Activated CD8-positive, alpha-beta T cell treated with anti-CD3 and anti-CD28 coated beads, Interleukin-2, amount 10 ng/mL, durations not matched to agents 7 days and 5 days (primary cell): ENCODE data around the gene MCF2L. TPM values are rescaled to one million over a fixed set of nuclear protein-coding genes. Genes with fewer than 3 reads are reported as not detected.

Source experiments
- ATAC-seq: fragments of 150-1000 bp; cut with Tn5 transposase; one replicate; pipeline ENCODE4 v1.10.0; 2021; ENCODE audit warnings: moderate library complexity
- CTCF ChIA-PET: fragments of 350-600 bp; sonication (Branson Sonifier 250); formaldehyde crosslinking; loops from one replicate; lab custom pipeline; 2021; ENCODE audit warnings: antibody characterized with exemption; lab: Charles Lee
- POLR2A ChIA-PET: fragments of 350-600 bp; sonication (Branson Sonifier 250); formaldehyde crosslinking; loops from one replicate; lab custom pipeline; 2021; ENCODE audit warnings: antibody characterized with exemption; lab: Charles Lee
- DNase-seq: peaks from one replicate; pipeline ENCODE4 v3.0.0-alpha.2; 2020
- H3K27ac Mint-ChIP-seq: one replicate; pipeline ENCODE4 v1.8.0; 2021; ENCODE audit warnings: mild to moderate bottlenecking, mixed read lengths
- H3K27me3 Mint-ChIP-seq: one replicate; pipeline ENCODE4 v1.8.0; 2021; ENCODE audit warnings: low read depth, mixed read lengths
- H3K36me3 Mint-ChIP-seq: one replicate; pipeline ENCODE4 v1.8.0; 2021; ENCODE audit warnings: low read depth, mixed read lengths
- H3K4me1 Mint-ChIP-seq: one replicate; pipeline ENCODE4 v1.8.0; 2021; ENCODE audit warnings: low read depth, mixed read lengths
- H3K4me3 Mint-ChIP-seq: one replicate; pipeline ENCODE4 v1.8.0; 2021; ENCODE audit warnings: mild to moderate bottlenecking, mixed read lengths
- H3K9me3 Mint-ChIP-seq: one replicate; pipeline ENCODE4 v1.8.0; 2022; ENCODE audit warnings: mixed read lengths; ENCODE audit not compliant: insufficient read depth
- total RNA-seq, 2 experiments: library from RNA; stranded (reverse); gene quantifications; one replicate each; pipeline ENCODE4 v1.2.3, GENCODE V29; 2021

MCF2L gene
- total RNA-seq, 2 experiments from 2014 or later = 0.76 to 1.0 TPM

DNA sequence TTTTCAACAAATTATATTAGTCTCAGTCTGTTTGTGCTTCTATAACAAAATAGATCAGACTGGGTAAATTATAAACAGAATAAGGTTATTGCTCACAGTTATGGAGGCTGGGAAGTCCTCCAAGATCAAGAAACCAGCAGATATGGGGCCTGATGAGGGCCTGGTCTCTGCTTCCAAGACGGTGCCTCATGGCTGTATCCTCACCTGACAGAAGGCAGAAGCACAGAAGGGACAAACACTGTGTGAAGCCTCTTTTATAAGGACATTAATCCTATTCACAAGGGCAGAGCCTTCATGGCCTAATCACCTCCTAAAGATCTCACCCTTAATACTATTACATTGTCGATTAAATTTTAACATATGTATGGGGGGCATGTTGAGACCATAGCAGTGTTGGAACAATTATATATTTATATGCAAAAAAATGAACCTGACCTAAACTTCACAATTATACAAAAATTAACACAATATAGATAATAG lies 166.3 kb downstream of the MCF2L start:
- H3K4me1 Mint-ChIP-seq = no peaks in the 10 kb centered on the region
- ATAC-seq (no peak), DNase-seq (no peak)
- H3K4me3 Mint-ChIP-seq = no peak overlapping the region
- H3K27ac Mint-ChIP-seq = no peak overlapping the region
- H3K36me3 Mint-ChIP-seq = no peaks in the 10 kb centered on the region
- peaks cover 38% of the 10 kb centered on the region for H3K27me3 Mint-ChIP-seq
- ChIA-PET CTCF (interaction anchor here (0.7 kb wide), 1 partner anchor 660 kb away, joined by 3 read pairs; no protein-coding TSS in a partner anchor), POLR2A (interaction anchor here (0.6 kb wide), 1 partner anchor 12 kb away, joined by 3 read pairs; no protein-coding TSS in a partner anchor)
- H3K9me3 Mint-ChIP-seq = no peaks in the 10 kb centered on the region

DNA sequence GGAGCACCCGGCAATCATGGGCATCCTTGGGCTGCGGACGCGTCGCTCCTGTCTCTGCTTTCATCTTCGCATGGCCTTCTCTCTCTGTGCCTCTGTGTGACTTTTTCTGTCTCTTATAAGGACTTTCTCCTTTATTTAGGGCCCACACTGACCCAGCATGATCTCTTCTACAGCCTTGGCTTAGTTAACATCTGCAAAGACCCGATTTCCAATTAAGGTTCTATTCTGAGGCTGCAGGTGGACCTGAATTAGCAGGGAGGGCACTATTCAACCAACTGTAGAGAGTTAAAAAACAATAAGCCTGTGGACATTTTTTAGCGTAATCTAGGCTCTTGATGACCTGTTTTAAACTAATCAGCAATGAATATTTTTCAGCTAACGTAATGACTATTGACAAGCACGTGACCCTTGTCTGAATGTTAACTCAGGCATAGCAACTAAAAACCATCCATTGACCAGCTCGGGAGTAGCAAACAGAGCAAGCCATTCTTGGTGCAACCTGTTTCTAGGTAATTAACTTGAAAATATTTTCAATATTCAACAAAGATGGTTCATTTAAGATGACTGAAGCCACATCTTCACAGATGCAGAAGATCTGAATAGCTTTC lies 168.8 kb downstream of the MCF2L start:
- Mint-ChIP-seq H3K36me3 (no peaks in the 10 kb centered on the region), H3K27ac (no peak overlapping the region), H3K9me3 (no peaks in the 10 kb centered on the region), H3K4me1 (no peaks in the 10 kb centered on the region), H3K4me3 (no peak overlapping the region), H3K27me3 (peaks cover 20% of the 10 kb centered on the region)
- ChIA-PET CTCF (no interaction called here), POLR2A (no interaction called here)
- ATAC-seq (no peak), DNase-seq (no peak)

DNA sequence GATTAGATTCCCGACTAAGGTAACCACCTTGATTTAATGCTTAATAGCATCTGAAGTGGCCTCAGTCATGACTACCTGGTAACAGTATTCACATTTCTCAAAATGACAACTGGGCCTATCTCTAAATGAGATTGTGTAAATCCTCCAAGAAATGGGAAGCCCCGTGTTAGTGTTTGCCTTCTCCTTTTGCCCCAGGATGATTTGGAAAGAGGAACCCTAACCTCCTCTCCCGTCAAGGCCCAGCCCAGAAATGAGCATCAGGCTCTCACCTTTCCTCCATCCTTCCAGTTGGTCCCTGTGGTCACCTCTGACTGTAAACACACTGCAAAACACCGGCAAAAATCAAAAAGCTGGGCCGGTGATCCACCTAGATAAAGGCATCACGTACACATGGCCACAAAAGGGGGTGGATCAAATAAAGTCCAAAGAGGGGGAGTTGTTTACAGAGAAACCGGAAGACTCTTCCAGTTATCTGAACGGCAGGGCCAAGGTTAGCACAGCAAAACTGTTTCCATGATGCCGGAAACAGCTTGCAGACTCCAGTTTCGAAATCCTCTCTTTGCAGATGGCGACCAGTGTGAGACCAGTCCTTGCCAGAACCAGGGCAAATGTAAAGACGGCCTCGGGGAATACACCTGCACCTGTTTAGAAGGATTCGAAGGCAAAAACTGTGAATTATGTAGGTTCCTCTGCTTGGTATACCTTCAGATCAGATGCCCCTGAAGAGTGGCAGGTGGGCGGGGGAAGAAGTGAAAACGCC lies 170.0 kb downstream of the MCF2L start:
- H3K27ac Mint-ChIP-seq = no peak overlapping the region
- H3K4me3 Mint-ChIP-seq = no peak overlapping the region
- H3K27me3 Mint-ChIP-seq = peaks cover 14% of the 10 kb centered on the region
- ATAC-seq (no peak), DNase-seq (no peak)
- H3K9me3 Mint-ChIP-seq = no peaks in the 10 kb centered on the region
- H3K4me1 Mint-ChIP-seq = no peaks in the 10 kb centered on the region
- CTCF ChIA-PET = no interaction called here
- no peaks in the 10 kb centered on the region for H3K36me3 Mint-ChIP-seq
- POLR2A ChIA-PET = no interaction called here

DNA sequence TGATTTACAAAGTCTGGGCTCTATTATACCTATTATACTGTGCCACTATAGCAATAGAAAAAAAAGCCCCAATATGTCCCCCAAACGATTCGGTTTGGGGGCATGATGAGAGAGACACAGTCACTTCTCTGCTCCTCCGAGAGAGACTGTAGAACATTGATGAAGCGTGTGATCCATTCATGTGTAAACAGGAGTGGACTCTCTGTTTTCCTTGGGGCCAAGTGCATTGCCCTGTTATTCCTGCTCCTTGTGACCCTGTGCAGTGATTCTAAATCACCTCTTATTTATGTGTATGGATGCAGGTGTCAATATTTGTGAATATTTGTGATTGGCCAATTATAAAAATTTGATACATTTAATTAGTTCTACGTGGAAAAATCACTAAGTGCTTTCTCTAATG lies 170.6 kb downstream of the MCF2L start:
- Mint-ChIP-seq H3K27me3 (peaks cover 14% of the 10 kb centered on the region), H3K27ac (no peak overlapping the region), H3K9me3 (no peaks in the 10 kb centered on the region), H3K36me3 (no peaks in the 10 kb centered on the region), H3K4me1 (no peaks in the 10 kb centered on the region), H3K4me3 (no peak overlapping the region)
- ChIA-PET POLR2A (no interaction called here), CTCF (no interaction called here)
- DNase-seq = no peak
- no peak for ATAC-seq

- no peak for ATAC-seq
- H3K4me3 Mint-ChIP-seq = no peak overlapping the region
- no peak for DNase-seq
- H3K27ac Mint-ChIP-seq = no peak overlapping the region
- H3K4me1 Mint-ChIP-seq = no peaks in the 10 kb centered on the region
- H3K36me3 Mint-ChIP-seq = no peaks in the 10 kb centered on the region
- POLR2A ChIA-PET = no interaction called here
- CTCF ChIA-PET = interaction anchor here (0.6 kb wide), 1 partner anchor 9 kb away, joined by 3 read pairs; no protein-coding TSS in a partner anchor
- no peaks in the 10 kb centered on the region for H3K9me3 Mint-ChIP-seq
- peaks cover 13% of the 10 kb centered on the region for H3K27me3 Mint-ChIP-seq
These were observed 171.9 kb downstream of the MCF2L start for GRCh38 chr13:113140677-113141600.

DNA sequence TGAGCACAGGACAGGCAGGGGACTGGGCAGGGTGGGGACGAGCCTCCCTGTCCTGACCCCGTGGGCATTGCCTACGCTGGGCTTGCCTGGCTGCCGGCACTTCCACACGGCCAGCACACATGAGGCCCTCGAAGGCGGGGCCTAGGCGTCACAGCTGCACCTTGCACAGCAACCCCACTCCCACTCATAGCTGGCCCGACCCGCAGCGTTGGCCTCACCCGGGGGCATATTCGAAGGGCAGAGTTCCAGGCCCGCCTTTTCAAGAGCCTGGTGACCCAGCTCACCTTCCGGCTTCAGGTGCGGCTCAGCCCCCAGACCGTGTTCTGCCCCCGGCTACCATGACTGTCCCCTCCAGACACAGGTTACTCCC lies 172.6 kb downstream of the MCF2L start:
- Mint-ChIP-seq H3K27ac (no peak overlapping the region), H3K36me3 (no peaks in the 10 kb centered on the region), H3K4me3 (no peak overlapping the region), H3K9me3 (no peaks in the 10 kb centered on the region), H3K27me3 (peaks cover 10% of the 10 kb centered on the region), H3K4me1 (no peaks in the 10 kb centered on the region)
- DNase-seq (no peak), ATAC-seq (no peak)
- CTCF ChIA-PET = interaction anchor here (0.6 kb wide), 1 partner anchor 10 kb away, joined by 3 read pairs; no protein-coding TSS in a partner anchor
- POLR2A ChIA-PET = no interaction called here

- POLR2A ChIA-PET = no interaction called here
- H3K27me3 Mint-ChIP-seq = peaks cover 4% of the 10 kb centered on the region
- H3K36me3 Mint-ChIP-seq = no peaks in the 10 kb centered on the region
- H3K9me3 Mint-ChIP-seq = no peaks in the 10 kb centered on the region
- no peak overlapping the region for H3K27ac Mint-ChIP-seq
- DNase-seq = no peak
- no peak for ATAC-seq
- CTCF ChIA-PET = no interaction called here
- H3K4me3 Mint-ChIP-seq = no peak overlapping the region
- H3K4me1 Mint-ChIP-seq = no peaks in the 10 kb centered on the region
These were observed 173.9 kb downstream of the MCF2L start for GRCh38 chr13:113142876-113143275.

DNA sequence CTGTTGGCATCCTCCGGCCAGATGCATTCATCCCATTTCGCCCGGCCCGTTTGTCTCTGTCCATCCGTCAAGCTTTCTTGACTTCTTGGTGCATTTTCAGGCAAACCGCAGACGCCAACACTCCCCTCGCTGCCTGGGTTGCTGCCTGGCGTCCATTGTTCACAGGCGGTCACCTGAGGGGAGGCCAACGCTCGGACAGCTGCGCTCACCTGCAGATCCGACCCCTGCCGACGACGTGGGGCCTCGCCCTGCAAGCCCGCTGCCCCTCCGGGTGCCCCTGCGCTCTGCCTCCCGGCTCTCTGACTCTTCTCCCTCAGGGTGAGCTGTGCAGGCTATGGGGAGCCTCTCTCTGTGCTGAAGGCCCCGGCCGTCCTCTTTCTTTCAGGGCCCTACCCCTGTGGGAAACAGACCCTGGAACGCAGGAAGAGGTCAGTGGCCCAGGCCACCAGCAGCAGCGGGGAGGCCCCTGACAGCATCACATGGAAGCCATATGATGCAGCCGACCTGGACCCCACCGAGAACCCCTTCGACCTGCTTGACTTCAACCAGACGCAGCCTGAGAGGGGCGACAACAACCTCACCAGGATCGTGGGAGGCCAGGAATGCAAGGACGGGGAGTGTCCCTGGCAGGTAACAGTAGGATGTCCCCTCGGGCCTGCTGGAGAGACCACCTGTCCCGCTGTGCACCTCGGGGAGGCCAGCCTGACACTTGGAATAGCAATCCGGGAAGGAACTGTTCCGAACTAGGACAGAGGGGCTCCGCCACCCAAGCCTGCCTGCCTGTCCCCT lies 174.6 kb downstream of the MCF2L start:
- POLR2A ChIA-PET = no interaction called here

DNA sequence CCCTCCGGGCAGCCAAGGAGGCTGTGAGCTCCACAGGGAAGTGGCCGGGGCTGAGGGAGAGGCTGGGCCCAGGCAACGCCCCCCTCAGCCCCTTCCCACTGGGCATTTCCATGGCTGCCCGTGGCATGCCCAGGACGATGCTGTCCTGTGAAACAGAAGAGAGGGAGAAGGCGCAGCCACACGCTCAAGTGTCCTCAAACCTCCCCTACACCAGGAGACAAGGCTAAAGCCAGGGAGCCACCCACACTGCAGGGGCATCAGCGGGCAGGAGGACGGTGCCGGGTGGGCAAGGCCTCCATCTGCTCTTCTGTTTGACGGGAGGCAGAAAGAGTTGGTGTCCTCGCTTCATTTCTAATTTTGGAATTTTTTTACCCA lies 175.2 kb downstream of the MCF2L start:
- Mint-ChIP-seq H3K9me3 (no peaks in the 10 kb centered on the region), H3K4me3 (no peak overlapping the region), H3K36me3 (no peaks in the 10 kb centered on the region), H3K4me1 (no peaks in the 10 kb centered on the region), H3K27ac (no peak overlapping the region), H3K27me3 (no peaks in the 10 kb centered on the region)
- ATAC-seq (no peak), DNase-seq (no peak)
- POLR2A ChIA-PET = no interaction called here
- CTCF ChIA-PET = no interaction called here

More for the DNA sequence above, 174.6 kb downstream of the MCF2L start:
- Mint-ChIP-seq H3K27ac (no peak overlapping the region), H3K9me3 (no peaks in the 10 kb centered on the region), H3K27me3 (peaks cover 3% of the 10 kb centered on the region), H3K4me1 (no peaks in the 10 kb centered on the region), H3K36me3 (no peaks in the 10 kb centered on the region), H3K4me3 (no peak overlapping the region)
- ATAC-seq (no peak), DNase-seq (no peak)
- CTCF ChIA-PET = no interaction called here

DNA sequence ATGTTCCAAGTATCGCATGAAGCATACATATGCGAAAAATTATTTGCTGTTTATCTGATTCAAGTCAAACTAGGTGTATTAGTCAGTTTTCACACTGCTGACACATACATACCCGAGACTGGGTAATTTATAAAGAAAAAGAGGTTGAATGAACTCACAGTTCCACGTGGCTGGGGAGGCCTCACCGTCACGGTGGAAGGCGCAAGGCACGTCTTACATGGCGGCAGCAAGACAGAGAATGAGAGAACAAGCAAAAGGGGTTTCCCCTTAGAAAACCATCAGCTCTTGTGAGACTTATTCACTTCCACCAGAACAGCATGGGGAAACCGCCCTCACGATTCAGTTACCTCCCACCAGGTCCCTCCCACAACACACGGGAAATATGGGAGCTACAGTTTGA lies 176.5 kb downstream of the MCF2L start:
- POLR2A ChIA-PET = no interaction called here
- H3K9me3 Mint-ChIP-seq = no peaks in the 10 kb centered on the region
- DNase-seq = no peak
- no peaks in the 10 kb centered on the region for H3K4me1 Mint-ChIP-seq
- no peaks in the 10 kb centered on the region for H3K27me3 Mint-ChIP-seq
- no peaks in the 10 kb centered on the region for H3K36me3 Mint-ChIP-seq
- no peak overlapping the region for H3K27ac Mint-ChIP-seq
- CTCF ChIA-PET = no interaction called here
- ATAC-seq = no peak
- no peak overlapping the region for H3K4me3 Mint-ChIP-seq

GRCh38 chr13:113145911-113146598 lies 177.0 kb downstream of the MCF2L start:
- POLR2A ChIA-PET = interaction anchor here (0.7 kb wide), 1 partner anchor 164 kb away, joined by 3 read pairs; no protein-coding TSS in a partner anchor
- no peak for DNase-seq
- H3K4me3 Mint-ChIP-seq = no peak overlapping the region
- peaks cover under 1% of the 10 kb centered on the region for H3K4me1 Mint-ChIP-seq
- H3K27ac Mint-ChIP-seq = no peak overlapping the region
- no peaks in the 10 kb centered on the region for H3K9me3 Mint-ChIP-seq
- H3K27me3 Mint-ChIP-seq = no peaks in the 10 kb centered on the region
- ATAC-seq = no peak
- H3K36me3 Mint-ChIP-seq = no peaks in the 10 kb centered on the region
- CTCF ChIA-PET = no interaction called here
